Neural cell (in vitro differentiated cells): ENCODE results near the gene GSTM1. TPM values are rescaled to one million over a fixed set of nuclear protein-coding genes. Genes with fewer than 3 reads are reported as not detected.
"Not testable (repeated sequence)": the region's sequence is repeated elsewhere in the genome, so short reads cannot be mapped to it uniquely, and the experiment has no call there.

ENCODE experiments used
- H2AFZ ChIP-seq: fragments of 200-600, 300-800 bp; sonication (generic), shearing (Covaris generic); 2 replicates; pipeline ENCODE4 v1.6.0; 2014; ENCODE audit warnings: low read depth, mild to moderate bottlenecking, antibody characterized with exemption, low read length, moderate library complexity
- H3F3A ChIP-seq: fragments of 200-600 bp; shearing (Covaris generic); 2 replicates; pipeline ENCODE4 v1.6.1; 2016; ENCODE audit warnings: mild to moderate bottlenecking, moderate library complexity, mixed read lengths, antibody characterized with exemption, low read length; ENCODE audit not compliant: insufficient read depth, poor library complexity, severe bottlenecking
- H3K27ac ChIP-seq: fragments of 200-600, 300-800 bp; sonication (generic), shearing (Covaris generic); 2 replicates; pipeline ENCODE4 v1.5.1; 2014; ENCODE audit warnings: mild to moderate bottlenecking, low read length, moderate library complexity
- H3K27me3 ChIP-seq: fragments of 300-800, 200-600 bp; sonication (generic), shearing (Covaris generic); 2 replicates; pipeline ENCODE4 v1.6.0; 2014; ENCODE audit warnings: mild to moderate bottlenecking, low read depth, low read length, moderate library complexity; ENCODE audit not compliant: insufficient read depth
- H3K36me3 ChIP-seq: fragments of 300-800, 200-600 bp; sonication (generic), shearing (Covaris generic); 2 replicates; pipeline ENCODE4 v1.5.1; 2014; ENCODE audit warnings: mild to moderate bottlenecking, antibody characterized with exemption, low read length, moderate library complexity; ENCODE audit not compliant: insufficient read depth
- H3K4me2 ChIP-seq: fragments of 300-800, 200-600 bp; sonication (generic), shearing (Covaris generic); 2 replicates; pipeline ENCODE4 v1.6.0; 2014; ENCODE audit warnings: mild to moderate bottlenecking, low read length
- H3K4me3 ChIP-seq: fragments of 300-800, 200-600 bp; sonication (generic), shearing (Covaris generic); 2 replicates; pipeline ENCODE4 v1.5.1; 2014; ENCODE audit warnings: mild to moderate bottlenecking, low read length, moderate library complexity
- H3K79me2 ChIP-seq: fragments of 200-600 bp; shearing (Covaris generic); replicated peaks from 2 replicates; pipeline ENCODE4 v1.6.0; 2014; ENCODE audit warnings: mild to moderate bottlenecking, low read length, moderate library complexity; ENCODE audit not compliant: insufficient read depth
- H3K9ac ChIP-seq: fragments of 300-800, 200-600 bp; sonication (generic), shearing (Covaris generic); 2 replicates; pipeline ENCODE4 v1.6.1; 2016; ENCODE audit warnings: mild to moderate bottlenecking, low read length, mixed read lengths
- H3K9me2 ChIP-seq: fragments of 200-600 bp; shearing (Covaris generic); 2 replicates; pipeline ENCODE4 v1.6.1; 2016; ENCODE audit warnings: mild to moderate bottlenecking, low read length, mixed read lengths; ENCODE audit not compliant: insufficient read depth
- H3K9me3 ChIP-seq: fragments of 200-600, 300-800 bp; sonication (generic), shearing (Covaris generic); 2 replicates; pipeline ENCODE4 v1.6.1; 2016; ENCODE audit warnings: mild to moderate bottlenecking, mixed run types, low read length, moderate library complexity, mixed read lengths
- H4K20me1 ChIP-seq: fragments of 200-600 bp; shearing (Covaris generic); 2 replicates; pipeline ENCODE4 v1.6.1; 2016; ENCODE audit warnings: mild to moderate bottlenecking, mixed run types; ENCODE audit not compliant: insufficient read depth
- EP300 ChIP-seq: fragments of 450-650 bp; conservative IDR thresholded peaks from 2 replicates; pipeline ENCODE4 v1.6.1; 2014; ENCODE audit warnings: antibody characterized with exemption, mild to moderate bottlenecking, moderate library complexity; ENCODE audit not compliant: poor library complexity, severe bottlenecking
- EZH2 ChIP-seq: fragments of 200-600, 300-800 bp; shearing (Covaris generic), sonication (generic); IDR thresholded peaks from 2 replicates; pipeline ENCODE4 v1.6.1; 2014; ENCODE audit warnings: antibody characterized with exemption, low read length, borderline replicate concordance, mild to moderate bottlenecking; ENCODE audit not compliant: insufficient read depth, poor library complexity, severe bottlenecking
- MXI1 ChIP-seq: fragments of 450-650 bp; conservative IDR thresholded peaks from 2 replicates; pipeline ENCODE4 v1.6.1; 2014; ENCODE audit warnings: antibody characterized with exemption, mild to moderate bottlenecking; ENCODE audit not compliant: poor library complexity, severe bottlenecking
- POLR2AphosphoS5 ChIP-seq: IDR thresholded peaks from 2 replicates; pipeline ENCODE4 v1.6.1; 2012
- RAD21 ChIP-seq: fragments of 450-650 bp; conservative IDR thresholded peaks from 2 replicates; pipeline ENCODE4 v1.6.1; 2014; ENCODE audit warnings: antibody characterized with exemption, mild to moderate bottlenecking, moderate library complexity
- SMC3 ChIP-seq: fragments of 450-650 bp; conservative IDR thresholded peaks from 2 replicates; pipeline ENCODE4 v1.6.1; 2014; ENCODE audit warnings: antibody characterized with exemption, mild to moderate bottlenecking, moderate library complexity; ENCODE audit not compliant: poor library complexity
- TAF1 ChIP-seq: IDR thresholded peaks from 2 replicates; pipeline ENCODE4 v1.6.1; 2012; ENCODE audit warnings: low read depth
- polyA plus RNA-seq: library from polyadenylated mRNA; depleted of rRNA; stranded (reverse); fragments of >200 nt; gene quantifications from 2 replicates; pipeline ENCODE4 v1.2.3, GENCODE V29; 2014
- TF ChIP-seq, protein P1 (sequence below): fragments of 450-650 bp; IDR thresholded peaks from 2 replicates; pipeline ENCODE4 v1.5.1; 2014; ENCODE audit warnings: antibody characterized with exemption, mild to moderate bottlenecking, moderate library complexity; ENCODE audit not compliant: poor library complexity, severe bottlenecking
- TF ChIP-seq, protein P2 (sequence below): IDR thresholded peaks from 2 replicates; pipeline ENCODE4 v1.6.1; 2012; ENCODE audit warnings: borderline replicate concordance

Gene GSTM1
- polyA plus RNA-seq, 1 donor from 2014 or later, result not detected

DNA sequence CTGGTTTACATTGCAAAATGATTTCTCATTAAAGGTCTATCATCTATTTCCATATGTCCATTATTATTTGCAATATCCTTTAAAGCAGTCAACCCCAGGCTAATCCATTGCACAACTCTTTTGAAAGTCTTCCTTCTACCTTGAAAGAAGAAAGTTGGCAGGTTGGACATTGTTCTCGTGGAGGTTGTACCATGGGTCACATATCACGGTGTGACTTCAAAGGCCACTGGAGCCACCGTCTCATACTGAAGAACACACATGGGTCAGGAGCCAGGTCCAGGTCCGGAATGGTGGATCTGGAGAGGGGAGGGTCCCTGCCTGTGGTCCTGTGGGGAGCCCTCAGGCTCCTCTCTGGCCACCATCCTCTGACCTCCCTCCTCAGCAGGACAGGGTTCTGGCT lies 1.7 kb upstream of the GSTM1 start:
- not testable (repeated sequence) for H3K4me3 ChIP-seq, H2AFZ ChIP-seq, H3K9me3 ChIP-seq, H3K36me3 ChIP-seq, H3K27ac ChIP-seq, H3K4me2 ChIP-seq, H3K9me2 ChIP-seq, H3K9ac ChIP-seq, H3K79me2 ChIP-seq, H3K27me3 ChIP-seq, H3F3A ChIP-seq, H4K20me1 ChIP-seq

DNA sequence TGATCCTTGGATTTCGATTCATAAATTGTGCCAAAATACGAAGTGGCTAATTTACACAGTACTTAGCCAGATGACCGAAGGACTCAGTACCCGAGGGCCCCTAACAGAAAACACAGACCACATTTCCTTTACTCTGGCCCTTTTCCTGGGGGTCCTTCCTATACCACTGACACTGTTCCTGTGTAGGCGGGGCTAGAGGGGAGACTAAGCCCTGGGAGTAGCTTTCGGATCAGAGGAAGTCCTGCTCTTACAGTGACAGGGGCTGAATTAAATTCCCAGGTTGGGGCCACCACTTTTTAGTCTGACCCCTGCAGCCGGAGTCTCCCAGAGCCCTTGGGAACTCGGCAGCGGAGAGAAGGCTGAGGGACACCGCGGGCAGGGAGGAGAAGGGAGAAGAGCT lies 508 bp upstream of the GSTM1 start:
- H3K9ac ChIP-seq, H3K79me2 ChIP-seq, H3K27me3 ChIP-seq, H3K9me2 ChIP-seq, H3F3A ChIP-seq, H3K36me3 ChIP-seq, H3K4me3 ChIP-seq, H3K9me3 ChIP-seq, H4K20me1 ChIP-seq, H3K27ac ChIP-seq, H2AFZ ChIP-seq, H3K4me2 ChIP-seq: not testable (repeated sequence)

DNA sequence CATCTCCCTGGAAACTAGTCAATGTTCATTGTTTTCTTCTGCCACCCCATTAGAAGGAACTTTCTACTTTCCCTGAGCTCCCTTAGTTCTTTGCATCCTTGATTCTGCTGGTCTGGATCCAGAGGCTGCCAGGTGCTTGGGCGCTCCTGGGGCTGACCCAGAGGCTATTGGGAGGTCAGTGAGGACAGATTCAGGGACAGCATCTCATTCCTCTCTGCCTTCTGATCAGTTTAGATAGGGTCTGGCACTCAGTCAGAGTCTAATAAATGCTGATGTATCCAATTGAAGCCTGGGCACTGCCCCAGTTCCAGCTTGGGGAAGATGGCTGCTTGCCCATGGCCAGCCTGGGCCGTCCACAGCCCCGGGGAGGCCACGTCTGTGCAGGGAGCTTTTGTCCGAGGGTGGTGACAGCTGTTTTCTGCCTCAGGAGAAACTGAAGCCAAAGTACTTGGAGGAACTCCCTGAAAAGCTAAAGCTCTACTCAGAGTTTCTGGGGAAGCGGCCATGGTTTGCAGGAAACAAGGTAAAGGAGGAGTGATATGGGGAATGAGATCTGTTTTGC lies 2.3 kb downstream of the GSTM1 start:
- H3K27ac ChIP-seq, result no peak overlapping the region
- no peaks in the 10 kb centered on the region for H3F3A ChIP-seq
- H3K9ac ChIP-seq, result no peak overlapping the region
- H3K4me3 ChIP-seq, result no peak overlapping the region
- no peaks in the 10 kb centered on the region for H3K36me3 ChIP-seq
- H4K20me1 ChIP-seq, result no peaks in the 10 kb centered on the region
- no peaks in the 10 kb centered on the region for H3K9me3 ChIP-seq
- no peaks in the 10 kb centered on the region for H3K27me3 ChIP-seq
- TF ChIP-seq EZH2, result no peak
- TF ChIP-seq POLR2AphosphoS5, result no peak
- TF ChIP-seq, protein P1, sequence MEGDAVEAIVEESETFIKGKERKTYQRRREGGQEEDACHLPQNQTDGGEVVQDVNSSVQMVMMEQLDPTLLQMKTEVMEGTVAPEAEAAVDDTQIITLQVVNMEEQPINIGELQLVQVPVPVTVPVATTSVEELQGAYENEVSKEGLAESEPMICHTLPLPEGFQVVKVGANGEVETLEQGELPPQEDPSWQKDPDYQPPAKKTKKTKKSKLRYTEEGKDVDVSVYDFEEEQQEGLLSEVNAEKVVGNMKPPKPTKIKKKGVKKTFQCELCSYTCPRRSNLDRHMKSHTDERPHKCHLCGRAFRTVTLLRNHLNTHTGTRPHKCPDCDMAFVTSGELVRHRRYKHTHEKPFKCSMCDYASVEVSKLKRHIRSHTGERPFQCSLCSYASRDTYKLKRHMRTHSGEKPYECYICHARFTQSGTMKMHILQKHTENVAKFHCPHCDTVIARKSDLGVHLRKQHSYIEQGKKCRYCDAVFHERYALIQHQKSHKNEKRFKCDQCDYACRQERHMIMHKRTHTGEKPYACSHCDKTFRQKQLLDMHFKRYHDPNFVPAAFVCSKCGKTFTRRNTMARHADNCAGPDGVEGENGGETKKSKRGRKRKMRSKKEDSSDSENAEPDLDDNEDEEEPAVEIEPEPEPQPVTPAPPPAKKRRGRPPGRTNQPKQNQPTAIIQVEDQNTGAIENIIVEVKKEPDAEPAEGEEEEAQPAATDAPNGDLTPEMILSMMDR, result no peak
- no peak for TF ChIP-seq RAD21
- TF ChIP-seq, protein P2, sequence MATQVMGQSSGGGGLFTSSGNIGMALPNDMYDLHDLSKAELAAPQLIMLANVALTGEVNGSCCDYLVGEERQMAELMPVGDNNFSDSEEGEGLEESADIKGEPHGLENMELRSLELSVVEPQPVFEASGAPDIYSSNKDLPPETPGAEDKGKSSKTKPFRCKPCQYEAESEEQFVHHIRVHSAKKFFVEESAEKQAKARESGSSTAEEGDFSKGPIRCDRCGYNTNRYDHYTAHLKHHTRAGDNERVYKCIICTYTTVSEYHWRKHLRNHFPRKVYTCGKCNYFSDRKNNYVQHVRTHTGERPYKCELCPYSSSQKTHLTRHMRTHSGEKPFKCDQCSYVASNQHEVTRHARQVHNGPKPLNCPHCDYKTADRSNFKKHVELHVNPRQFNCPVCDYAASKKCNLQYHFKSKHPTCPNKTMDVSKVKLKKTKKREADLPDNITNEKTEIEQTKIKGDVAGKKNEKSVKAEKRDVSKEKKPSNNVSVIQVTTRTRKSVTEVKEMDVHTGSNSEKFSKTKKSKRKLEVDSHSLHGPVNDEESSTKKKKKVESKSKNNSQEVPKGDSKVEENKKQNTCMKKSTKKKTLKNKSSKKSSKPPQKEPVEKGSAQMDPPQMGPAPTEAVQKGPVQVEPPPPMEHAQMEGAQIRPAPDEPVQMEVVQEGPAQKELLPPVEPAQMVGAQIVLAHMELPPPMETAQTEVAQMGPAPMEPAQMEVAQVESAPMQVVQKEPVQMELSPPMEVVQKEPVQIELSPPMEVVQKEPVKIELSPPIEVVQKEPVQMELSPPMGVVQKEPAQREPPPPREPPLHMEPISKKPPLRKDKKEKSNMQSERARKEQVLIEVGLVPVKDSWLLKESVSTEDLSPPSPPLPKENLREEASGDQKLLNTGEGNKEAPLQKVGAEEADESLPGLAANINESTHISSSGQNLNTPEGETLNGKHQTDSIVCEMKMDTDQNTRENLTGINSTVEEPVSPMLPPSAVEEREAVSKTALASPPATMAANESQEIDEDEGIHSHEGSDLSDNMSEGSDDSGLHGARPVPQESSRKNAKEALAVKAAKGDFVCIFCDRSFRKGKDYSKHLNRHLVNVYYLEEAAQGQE, result no peak
- TF ChIP-seq SMC3, result no peak
- TF ChIP-seq TAF1, result no peak
- no peak for TF ChIP-seq MXI1
- TF ChIP-seq EP300, result no peak
- H2AFZ ChIP-seq, result no peak overlapping the region
- no peaks in the 10 kb centered on the region for H3K79me2 ChIP-seq
- no peak overlapping the region for H3K4me2 ChIP-seq
- no peaks in the 10 kb centered on the region for H3K9me2 ChIP-seq
